Activated effector memory CD4-positive, alpha-beta T cell treated with anti-CD3 and anti-CD28 coated beads, Interleukin-2, amount 50 U/mL, for 16 hours (primary cell): ENCODE results near the gene ADCK1.
"Not testable (repeated sequence)": the region's sequence is repeated elsewhere in the genome, so short reads cannot be mapped to it uniquely, and the experiment has no call there.

ENCODE experiments used
- DNase-seq: peaks from one replicate; pipeline ENCODE4 v3.0.0-alpha.2; 2020

The ADCK1 gene

GRCh38 chr14:77903937-77904617, 104.2 kb downstream of the ADCK1 start:
- no peak for DNase-seq

GRCh38 chr14:77906446-77906845, 106.5 kb downstream of the ADCK1 start:
- no peak for DNase-seq

GRCh38 chr14:77908847-77909246, 108.9 kb downstream of the ADCK1 start:
- no peak for DNase-seq

GRCh38 chr14:77909911-77910310, 110.0 kb downstream of the ADCK1 start:
- DNase-seq, result no peak

- no peak for DNase-seq
Observed at GRCh38 chr14:77910506-77910905, 110.6 kb downstream of the ADCK1 start.

GRCh38 chr14:77911356-77911755, 111.4 kb downstream of the ADCK1 start:
- DNase-seq, result no peak

- no peak for DNase-seq
Observed at GRCh38 chr14:77912754-77913556, 113.0 kb downstream of the ADCK1 start.

- no peak for DNase-seq
Observed at GRCh38 chr14:77914073-77914721, 114.3 kb downstream of the ADCK1 start.

- not testable (repeated sequence) for DNase-seq
Observed at GRCh38 chr14:77915390-77915789, 115.5 kb downstream of the ADCK1 start.

- no peak for DNase-seq
Observed at GRCh38 chr14:77917491-77918201, 117.7 kb downstream of the ADCK1 start.

GRCh38 chr14:77918448-77918847, 118.5 kb downstream of the ADCK1 start:
- no peak for DNase-seq

- no peak for DNase-seq
Observed at GRCh38 chr14:77920312-77920711, 120.4 kb downstream of the ADCK1 start.

GRCh38 chr14:77921818-77922217, 121.9 kb downstream of the ADCK1 start:
- DNase-seq, result no peak

GRCh38 chr14:77923131-77923936, 123.4 kb downstream of the ADCK1 start:
- no peak for DNase-seq

GRCh38 chr14:77924141-77924948, 124.4 kb downstream of the ADCK1 start:
- no peak for DNase-seq

GRCh38 chr14:77926942-77927341, 127.0 kb downstream of the ADCK1 start:
- no peak for DNase-seq

GRCh38 chr14:77931441-77931840, 131.5 kb downstream of the ADCK1 start:
- DNase-seq, result no peak

- no peak for DNase-seq
Observed at GRCh38 chr14:77936138-77936639, 136.3 kb downstream of the ADCK1 start.

GRCh38 chr14:77947372-77947771, 147.5 kb downstream of the ADCK1 start:
- no peak for DNase-seq

- no peak for DNase-seq
Observed at GRCh38 chr14:77950371-77951063, 150.6 kb downstream of the ADCK1 start.
